Measurements from ENCODE around the gene EIF4G3. TPM values are rescaled to one million over a fixed set of nuclear protein-coding genes. Genes with fewer than 3 reads are reported as not detected.

The EIF4G3 gene
- total RNA-seq, 1 donor from 2014 or later = 81.3 TPM

DNA sequence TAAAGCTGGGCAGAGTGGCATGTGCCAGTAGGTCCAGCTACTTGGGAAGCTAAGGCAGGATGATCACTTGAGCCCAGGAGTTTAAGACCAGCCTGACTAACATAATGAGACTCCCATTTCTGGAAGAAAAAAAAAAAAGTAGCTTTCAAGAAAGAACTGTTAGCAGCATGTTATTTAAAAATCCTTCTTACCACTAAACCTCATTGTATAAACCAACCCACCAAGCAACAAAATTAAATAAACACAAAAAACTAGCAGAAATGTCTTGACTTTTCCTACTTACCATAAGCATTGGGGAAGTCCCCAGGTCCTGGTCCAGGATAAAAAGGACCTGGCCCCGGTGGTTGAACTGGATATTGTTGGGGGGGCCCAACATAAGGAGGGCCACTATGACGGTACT lies 196.6 kb downstream of the EIF4G3 start:
- no peaks in the 10 kb centered on the region for H3K4me1 Mint-ChIP-seq
- TF ChIP-seq, protein P1, sequence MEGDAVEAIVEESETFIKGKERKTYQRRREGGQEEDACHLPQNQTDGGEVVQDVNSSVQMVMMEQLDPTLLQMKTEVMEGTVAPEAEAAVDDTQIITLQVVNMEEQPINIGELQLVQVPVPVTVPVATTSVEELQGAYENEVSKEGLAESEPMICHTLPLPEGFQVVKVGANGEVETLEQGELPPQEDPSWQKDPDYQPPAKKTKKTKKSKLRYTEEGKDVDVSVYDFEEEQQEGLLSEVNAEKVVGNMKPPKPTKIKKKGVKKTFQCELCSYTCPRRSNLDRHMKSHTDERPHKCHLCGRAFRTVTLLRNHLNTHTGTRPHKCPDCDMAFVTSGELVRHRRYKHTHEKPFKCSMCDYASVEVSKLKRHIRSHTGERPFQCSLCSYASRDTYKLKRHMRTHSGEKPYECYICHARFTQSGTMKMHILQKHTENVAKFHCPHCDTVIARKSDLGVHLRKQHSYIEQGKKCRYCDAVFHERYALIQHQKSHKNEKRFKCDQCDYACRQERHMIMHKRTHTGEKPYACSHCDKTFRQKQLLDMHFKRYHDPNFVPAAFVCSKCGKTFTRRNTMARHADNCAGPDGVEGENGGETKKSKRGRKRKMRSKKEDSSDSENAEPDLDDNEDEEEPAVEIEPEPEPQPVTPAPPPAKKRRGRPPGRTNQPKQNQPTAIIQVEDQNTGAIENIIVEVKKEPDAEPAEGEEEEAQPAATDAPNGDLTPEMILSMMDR (IDR thresholded peaks at IDR 0.05) = no peak
- ATAC-seq (ENCODE audit: low read depth) (no peak), DNase-seq (no peak)
- H3K9me3 Mint-ChIP-seq = no peaks in the 10 kb centered on the region
- ChIA-PET POLR2A (interaction anchor here (0.6 kb wide), 1 partner anchor 372 kb away, joined by 3 read pairs; no protein-coding TSS in a partner anchor), CTCF (interaction anchor here (3.7 kb wide), 1 partner anchor 215 kb away, joined by 44 read pairs; no protein-coding TSS in a partner anchor)
- peaks cover 26% of the 10 kb centered on the region for H3K36me3 Mint-ChIP-seq (ENCODE audit: low read depth)
- intact Hi-C loops (cut with micrococcal nuclease) = no loop called here
- H3K27me3 Mint-ChIP-seq = no peaks in the 10 kb centered on the region
- no peak overlapping the region for H3K4me3 Mint-ChIP-seq
- H3K27ac Mint-ChIP-seq = no peak overlapping the region

DNA sequence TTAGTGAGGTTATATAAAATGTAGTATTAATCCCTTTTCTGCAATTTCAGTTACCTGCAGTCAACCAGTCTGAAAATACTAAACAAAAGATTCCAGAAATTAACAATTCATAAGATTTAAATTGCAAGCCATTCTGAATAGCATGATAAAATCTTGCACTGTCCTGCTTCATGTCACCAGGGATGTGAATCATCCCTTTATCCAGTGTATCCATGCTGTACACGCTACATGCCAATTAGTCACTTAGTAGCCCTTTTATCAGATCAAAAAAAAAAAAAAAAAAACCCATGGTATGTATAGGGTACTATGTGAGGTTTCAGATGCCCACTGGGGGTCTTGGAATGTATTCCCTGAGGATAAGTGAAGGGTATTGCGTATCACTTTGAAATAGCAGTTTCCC lies 198.3 kb downstream of the EIF4G3 start:
- no peak overlapping the region for H3K27ac Mint-ChIP-seq
- ChIA-PET CTCF (no interaction called here), POLR2A (no interaction called here)
- DNase-seq (no peak), ATAC-seq (ENCODE audit: low read depth) (no peak)
- peaks cover 38% of the 10 kb centered on the region for H3K36me3 Mint-ChIP-seq (ENCODE audit: low read depth)
- H3K4me1 Mint-ChIP-seq = no peaks in the 10 kb centered on the region
- TF ChIP-seq, protein P1 (IDR thresholded peaks at IDR 0.05) = no peak
- H3K4me3 Mint-ChIP-seq = no peak overlapping the region
- H3K9me3 Mint-ChIP-seq = no peaks in the 10 kb centered on the region
- no peaks in the 10 kb centered on the region for H3K27me3 Mint-ChIP-seq
- intact Hi-C loops (cut with micrococcal nuclease) = no loop called here

DNA sequence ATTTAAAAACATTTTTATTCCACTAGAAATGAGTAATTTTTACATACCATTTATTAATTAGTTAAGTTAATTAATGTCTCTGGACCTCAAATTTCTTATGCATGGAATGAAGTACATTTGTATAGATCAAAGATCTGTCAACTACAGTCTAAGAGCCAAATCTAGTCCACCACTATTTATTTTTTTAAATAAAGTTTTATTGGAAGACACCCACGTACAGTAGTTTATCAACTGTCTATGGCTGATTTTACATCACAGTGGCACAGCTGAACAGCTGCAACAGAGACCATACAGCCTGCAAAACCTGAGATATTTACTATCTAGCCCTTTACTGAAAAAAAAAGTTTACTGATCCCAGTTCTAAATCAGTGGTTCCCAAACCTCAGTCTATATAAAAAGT lies 201.0 kb downstream of the EIF4G3 start:
- H3K9me3 Mint-ChIP-seq = no peaks in the 10 kb centered on the region

DNA sequence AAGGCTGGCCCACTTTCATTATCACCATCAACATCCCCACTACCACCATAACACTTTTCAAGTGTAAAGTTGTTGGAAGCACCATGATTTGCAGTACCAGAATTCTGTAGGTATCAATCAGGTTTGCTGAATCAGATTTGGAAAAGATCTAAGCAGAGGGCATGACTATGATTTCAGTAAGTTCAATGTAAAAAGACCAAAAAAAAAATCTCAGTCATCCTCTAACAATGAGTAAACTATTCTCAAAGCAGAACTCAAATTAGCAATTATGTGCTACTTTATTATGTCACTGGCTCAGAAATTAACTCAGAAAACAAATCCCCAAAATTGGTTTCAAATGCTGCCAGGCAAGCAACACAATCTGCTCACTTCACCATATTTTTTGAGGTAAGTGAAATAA lies 201.7 kb downstream of the EIF4G3 start:
- peaks cover 54% of the 10 kb centered on the region for H3K36me3 Mint-ChIP-seq (ENCODE audit: low read depth)
- intact Hi-C loops (cut with micrococcal nuclease) = no loop called here
- no peaks in the 10 kb centered on the region for H3K4me1 Mint-ChIP-seq
- H3K4me3 Mint-ChIP-seq = no peak overlapping the region
- ChIA-PET POLR2A (no interaction called here), CTCF (no interaction called here)
- no peaks in the 10 kb centered on the region for H3K9me3 Mint-ChIP-seq
- DNase-seq = no peak
- H3K27ac Mint-ChIP-seq = no peak overlapping the region
- TF ChIP-seq, protein P1 (IDR thresholded peaks at IDR 0.05) = no peak
- no peaks in the 10 kb centered on the region for H3K27me3 Mint-ChIP-seq
- no peak for ATAC-seq (ENCODE audit: low read depth)

More for the DNA sequence above, 201.0 kb downstream of the EIF4G3 start:
- Mint-ChIP-seq H3K27ac (no peak overlapping the region), H3K4me3 (no peak overlapping the region), H3K36me3 (ENCODE audit: low read depth) (peaks cover 56% of the 10 kb centered on the region), H3K27me3 (no peaks in the 10 kb centered on the region), H3K4me1 (no peaks in the 10 kb centered on the region)
- no peak for ATAC-seq (ENCODE audit: low read depth)
- DNase-seq = no peak
- POLR2A ChIA-PET = no interaction called here
- intact Hi-C loops (cut with micrococcal nuclease) = no loop called here
- TF ChIP-seq, protein P1 (IDR thresholded peaks at IDR 0.05) = no peak
- CTCF ChIA-PET = no interaction called here

- intact Hi-C loops (cut with micrococcal nuclease) = no loop called here
- H3K9me3 Mint-ChIP-seq = no peaks in the 10 kb centered on the region
- H3K4me1 Mint-ChIP-seq = no peaks in the 10 kb centered on the region
- H3K27me3 Mint-ChIP-seq = no peaks in the 10 kb centered on the region
- no peak for DNase-seq
- ATAC-seq (ENCODE audit: low read depth) = no peak
- CTCF ChIA-PET = no interaction called here
- no peak overlapping the region for H3K27ac Mint-ChIP-seq
- TF ChIP-seq, protein P1 (IDR thresholded peaks at IDR 0.05) = no peak
- POLR2A ChIA-PET = no interaction called here
- H3K4me3 Mint-ChIP-seq = no peak overlapping the region
- H3K36me3 Mint-ChIP-seq (ENCODE audit: low read depth) = peaks cover 53% of the 10 kb centered on the region
Measured at GRCh38 chr1:20974069-20974468, 202.6 kb downstream of the EIF4G3 start.
